IMR-90 (cell line): ENCODE results near the gene BOLL. TPM values are rescaled to one million over a fixed set of nuclear protein-coding genes. Genes with fewer than 3 reads are reported as not detected.

Source experiments
- ATAC-seq: fragments of 200-7000 bp; cut with Tn5 transposase; 2 replicates; pipeline ENCODE4 v1.9.1; 2020; ENCODE audit warnings: low read depth, mild to moderate bottlenecking, moderate library complexity
- BruUV-seq: library from RNA; stranded (reverse); fragments of 400-500 nt; replicated peaks from 2 replicates; lab custom pipeline; 2021; lab: Mats Ljungman, UMichigan
- CTCF ChIA-PET: fragments of 300-600 bp; formaldehyde crosslinking; extraction: SDS; loops from one replicate; lab custom pipeline; 2021; ENCODE audit warnings: antibody characterized with exemption; lab: Yijun Ruan, JAX
- POLR2A ChIA-PET: fragments of 300-600 bp; sonication (Branson Sonifier 250); formaldehyde crosslinking; loops from one replicate; lab custom pipeline; 2022; ENCODE audit warnings: antibody characterized with exemption; ENCODE audit not compliant: unreplicated experiment; lab: Charles Lee
- DNase-seq: peaks from one replicate; pipeline ENCODE4 v3.0.0; 2013
- H2AFZ ChIP-seq: replicated peaks from 2 replicates; pipeline ENCODE3; 2013; ENCODE audit warnings: low read length, mild to moderate bottlenecking; ENCODE audit not compliant: poor library complexity
- H2AK5ac ChIP-seq: 2 replicates; pipeline ENCODE4 v1.6.1; 2013; ENCODE audit warnings: low read depth, low read length, inconsistent platforms
- H2AK9ac ChIP-seq: replicated peaks from 2 replicates; pipeline ENCODE3; 2013; ENCODE audit warnings: mild to moderate bottlenecking, low read depth, low read length, moderate library complexity; ENCODE audit not compliant: poor library complexity
- H2BK120ac ChIP-seq: 2 replicates; pipeline ENCODE4 v1.6.1; 2013; ENCODE audit warnings: low read depth, low read length, inconsistent platforms
- H2BK15ac ChIP-seq: 3 replicates; pipeline ENCODE4 v1.6.1; 2013; ENCODE audit warnings: low read depth, low read length, inconsistent platforms
- H2BK20ac ChIP-seq: 2 replicates; pipeline ENCODE4 v1.6.1; 2013; ENCODE audit warnings: low read depth, mild to moderate bottlenecking, inconsistent platforms, low read length, moderate library complexity
- H2BK5ac ChIP-seq: 2 replicates; pipeline ENCODE4 v1.6.1; 2013; ENCODE audit warnings: mild to moderate bottlenecking, low read depth, low read length, inconsistent platforms; ENCODE audit not compliant: poor library complexity, severe bottlenecking
- H3K14ac ChIP-seq: replicated peaks from 2 replicates; pipeline ENCODE4 v1.6.1; 2013; ENCODE audit warnings: low read depth, low read length, inconsistent platforms
- H3K18ac ChIP-seq: 2 replicates; pipeline ENCODE4 v1.6.1; 2013; ENCODE audit warnings: low read depth, low read length, control low read depth
- H3K23ac ChIP-seq: 2 replicates; pipeline ENCODE4 v1.6.1; 2013; ENCODE audit warnings: low read depth, low read length, inconsistent platforms
- H3K27ac ChIP-seq: 2 replicates; pipeline ENCODE4 v1.5.1; 2013; ENCODE audit warnings: mild to moderate bottlenecking, control low read depth, low read length; ENCODE audit not compliant: insufficient read depth
- H3K27me3 ChIP-seq: 2 replicates; pipeline ENCODE4 v1.6.1; 2013; ENCODE audit warnings: low read length; ENCODE audit not compliant: control insufficient read depth, insufficient read depth
- H3K36me3 ChIP-seq: 2 replicates; pipeline ENCODE4 v1.6.1; 2013; ENCODE audit warnings: low read length, mixed read lengths; ENCODE audit not compliant: control insufficient read depth, insufficient read depth
- H3K4ac ChIP-seq: 2 replicates; pipeline ENCODE4 v1.6.1; 2013; ENCODE audit warnings: low read depth, low read length, inconsistent platforms
- H3K4me1 ChIP-seq: 2 replicates; pipeline ENCODE4 v1.6.1; 2013; ENCODE audit warnings: low read length, mixed read lengths; ENCODE audit not compliant: control insufficient read depth, insufficient read depth
- H3K4me2 ChIP-seq: 2 replicates; pipeline ENCODE4 v1.6.1; 2013; ENCODE audit warnings: low read depth, mild to moderate bottlenecking, control low read depth, low read length, moderate library complexity
- H3K4me3 ChIP-seq: 2 replicates; pipeline ENCODE4 v1.5.1; 2013; ENCODE audit warnings: low read depth, mild to moderate bottlenecking, control low read depth, low read length, moderate library complexity; ENCODE audit not compliant: insufficient read depth
- H3K56ac ChIP-seq: 2 replicates; pipeline ENCODE4 v1.6.1; 2013; ENCODE audit warnings: low read length, inconsistent platforms; ENCODE audit not compliant: insufficient read depth; ENCODE audit errors: extremely low read depth
- H3K79me1 ChIP-seq, 2 experiments: 2 replicates each; pipeline ENCODE4 v1.6.1; 2013; ENCODE audit warnings: low read length in 2 of 2, inconsistent platforms in 1 of 2, low read depth in 1 of 2
- H3K9ac ChIP-seq: 2 replicates; pipeline ENCODE4 v1.6.1; 2013; ENCODE audit warnings: low read depth, low read length, control low read depth
- H3K9me1 ChIP-seq: 2 replicates; pipeline ENCODE4 v1.6.1; 2013; ENCODE audit warnings: low read length, inconsistent platforms; ENCODE audit not compliant: insufficient read depth
- H3K9me3 ChIP-seq: 2 replicates; pipeline ENCODE4 v1.6.1; 2013; ENCODE audit warnings: low read length; ENCODE audit not compliant: control insufficient read depth, insufficient read depth
- H4K20me1 ChIP-seq: 2 replicates; pipeline ENCODE4 v1.6.1; 2013; ENCODE audit warnings: low read length, inconsistent platforms; ENCODE audit not compliant: insufficient read depth
- H4K5ac ChIP-seq: 2 replicates; pipeline ENCODE4 v1.6.1; 2013; ENCODE audit warnings: mild to moderate bottlenecking, low read depth, low read length, control low read depth
- H4K8ac ChIP-seq, 2 experiments: 2 replicates each; pipeline ENCODE4 v1.6.1; 2013; ENCODE audit warnings: low read depth in 2 of 2, low read length in 2 of 2, control low read depth in 1 of 2, inconsistent platforms in 1 of 2
- H4K91ac ChIP-seq: 2 replicates; pipeline ENCODE4 v1.6.1; 2013; ENCODE audit warnings: low read depth, low read length, inconsistent platforms; ENCODE audit not compliant: insufficient read depth
- BHLHE40 ChIP-seq: fragments of 150-350 bp; IDR thresholded peaks from 2 replicates; pipeline ENCODE4 v1.6.1; 2016; ENCODE audit warnings: mild to moderate bottlenecking, low read depth, low read length
- CEBPB ChIP-seq: IDR thresholded peaks from 2 replicates; pipeline ENCODE4 v1.6.1; 2012; ENCODE audit warnings: low read depth, low read length, improper control_type of control experiment
- CHD1 ChIP-seq: IDR thresholded peaks from 2 replicates; pipeline ENCODE4 v1.6.1; 2012; ENCODE audit warnings: low read depth, low read length, improper control_type of control experiment
- CTCF ChIP-seq: conservative IDR thresholded peaks from 2 replicates; pipeline ENCODE4 v1.5.1; 2012; ENCODE audit warnings: mild to moderate bottlenecking, low read depth, low read length, improper control_type of control experiment
- ELK1 ChIP-seq: fragments of 150-350 bp; IDR thresholded peaks from 2 replicates; pipeline ENCODE4 v1.6.1; 2016; ENCODE audit warnings: low read depth, mild to moderate bottlenecking, low read length, moderate library complexity, borderline replicate concordance
- FOS ChIP-seq: fragments of 150-350 bp; IDR thresholded peaks from 2 replicates; pipeline ENCODE4 v1.6.1; 2016; ENCODE audit warnings: low read depth, low read length
- MAFK ChIP-seq: IDR thresholded peaks from 2 replicates; pipeline ENCODE4 v1.6.1; 2012; ENCODE audit warnings: low read depth, low read length, improper control_type of control experiment
- MAZ ChIP-seq: IDR thresholded peaks from 2 replicates; pipeline ENCODE4 v1.6.1; 2012; ENCODE audit warnings: low read depth, mild to moderate bottlenecking, low read length, improper control_type of control experiment, moderate library complexity, borderline replicate concordance
- MXI1 ChIP-seq: IDR thresholded peaks from 2 replicates; pipeline ENCODE4 v1.6.1; 2012; ENCODE audit warnings: low read depth, mild to moderate bottlenecking, low read length, moderate library complexity, borderline replicate concordance
- NFE2L2 ChIP-seq: fragments of 150-350 bp; IDR thresholded peaks from 2 replicates; pipeline ENCODE4 v1.6.1; 2016; ENCODE audit warnings: low read depth, mild to moderate bottlenecking, low read length
- POLR2A ChIP-seq: IDR thresholded peaks from 2 replicates; pipeline ENCODE4 v1.6.1; 2012; ENCODE audit warnings: mild to moderate bottlenecking, low read depth, low read length
- RAD21 ChIP-seq: IDR thresholded peaks from 2 replicates; pipeline ENCODE4 v1.6.1; 2012; ENCODE audit warnings: low read length, improper control_type of control experiment
- RCOR1 ChIP-seq: IDR thresholded peaks from 2 replicates; pipeline ENCODE4 v1.6.1; 2012; ENCODE audit warnings: mild to moderate bottlenecking, low read length, improper control_type of control experiment; ENCODE audit not compliant: insufficient replicate concordance
- RFX5 ChIP-seq: IDR thresholded peaks from 2 replicates; pipeline ENCODE4 v1.8.0; 2012; ENCODE audit warnings: low read depth, mild to moderate bottlenecking, low read length, moderate library complexity
- SMC3 ChIP-seq: fragments of 150-350 bp; IDR thresholded peaks from 2 replicates; pipeline ENCODE4 v1.6.1; 2016; ENCODE audit warnings: low read depth, mild to moderate bottlenecking, antibody characterized with exemption, low read length, moderate library complexity
- USF2 ChIP-seq: fragments of 150-350 bp; IDR thresholded peaks from 2 replicates; pipeline ENCODE4 v1.6.1; 2017; ENCODE audit warnings: mild to moderate bottlenecking, antibody characterized with exemption, low read length, low read depth
- dilution Hi-C: fragments of 300-500 bp; cut with HindIII; formaldehyde crosslinking; loops from one replicate; pipeline ENCODE4 v1.14.3; 2018; ENCODE audit warnings: low sequenced_read_pairs; ENCODE audit not compliant: unreplicated experiment
- in situ Hi-C: fragments of 300-500 bp; cut with MboI; formaldehyde crosslinking; loops from 3 replicates; pipeline ENCODE4 v1.14.3; 2019; ENCODE audit warnings: low sequenced_read_pairs, inconsistent platforms, mixed read lengths
- intact Hi-C: fragments of 100-400 bp; cut with micrococcal nuclease; formaldehyde crosslinking; loops from 2 replicates; pipeline ENCODE4 v1.10.0; 2022
- polyA plus RNA-seq, 3 experiments: library from polyadenylated mRNA; depleted of rRNA; stranded (reverse); fragments of >200 nt; gene quantifications; 2 replicates each; pipeline ENCODE4 v1.2.3, GENCODE V29; 2012; ENCODE audit warnings: low replicate concordance in 1 of 3
- total RNA-seq: library from RNA; depleted of rRNA; stranded (reverse); fragments of >200 nt; gene quantifications from 2 replicates; pipeline ENCODE4 v1.2.3, GENCODE V29; 2012

Gene BOLL
- total and polyA plus RNA-seq, 2 of the 4 experiments (the other 2 are of a cell fraction), result not detected

GRCh38 chr2:197727011-197727410 is 58.1 kb downstream of the BOLL start:
- TF ChIP-seq RAD21 (no peak), USF2 (no peak), ELK1 (no peak), NFE2L2 (no peak), MXI1 (no peak), CEBPB (no peak), POLR2A (no peak), CHD1 (no peak), RFX5 (no peak), MAZ (no peak), BHLHE40 (no peak), SMC3 (no peak), RCOR1 (no peak), CTCF (no peak), MAFK (no peak), FOS (no peak)
- no peak for DNase-seq
- Histone ChIP-seq H3K79me1 (no peaks in the 10 kb centered on the region), H2BK20ac (no peak overlapping the region), H3K9me1 (no peaks in the 10 kb centered on the region), H4K91ac (no peak overlapping the region), H3K36me3 (no peaks in the 10 kb centered on the region), H3K23ac (no peak overlapping the region), H3K4me2 (no peak overlapping the region), H2BK120ac (no peak overlapping the region), H3K4me3 (no peak overlapping the region), H2AFZ (no peak overlapping the region), H3K18ac (no peak overlapping the region), H3K56ac (no peak overlapping the region), H4K5ac (no peak overlapping the region), H3K27ac (no peak overlapping the region), H3K27me3 (no peaks in the 10 kb centered on the region), H2BK5ac (no peak overlapping the region), H4K20me1 (no peaks in the 10 kb centered on the region), H3K14ac (no peak overlapping the region), H2BK15ac (no peak overlapping the region), H4K8ac (no peak overlapping the region), H3K9ac (no peak overlapping the region), H2AK9ac (no peak overlapping the region), H2AK5ac (no peak overlapping the region), H3K9me3 (no peaks in the 10 kb centered on the region), H3K4me1 (no peaks in the 10 kb centered on the region), H3K4ac (no peak overlapping the region)
- no TSS peak for BruUV-seq
- intact Hi-C loops, result no loop called here
- dilution Hi-C loops, result no loop called here
- in situ Hi-C loops, result no loop called here
- ChIA-PET POLR2A (no interaction called here), CTCF (no interaction called here)
- no peak for ATAC-seq
